Endothelial cell of umbilical vein (primary cell): ENCODE data around the gene PSMD10. TPM values are rescaled to one million over a fixed set of nuclear protein-coding genes. Genes with fewer than 3 reads are reported as not detected.

Experiments used
- BruUV-seq: library from RNA; stranded (reverse); fragments of 400-500 nt; replicated peaks from 2 replicates; lab custom pipeline; 2021; lab: Mats Ljungman, UMichigan
- CTCF ChIA-PET: fragments of 300-600, 350-600 bp; sonication (Branson Sonifier 250); formaldehyde crosslinking; loops from one replicate; lab custom pipeline; 2021; ENCODE audit warnings: antibody characterized with exemption, inconsistent platforms; lab: Charles Lee
- POLR2A ChIA-PET: fragments of 300-600, 350-600 bp; sonication (Branson Sonifier 250); formaldehyde crosslinking; loops from one replicate; lab custom pipeline; 2021; ENCODE audit warnings: antibody characterized with exemption, inconsistent platforms; lab: Charles Lee
- DNase-seq: peaks from one replicate; pipeline ENCODE4 v3.0.0-alpha.2; 2011; ENCODE audit warnings: low read depth, low spot score
- FAIRE-seq: peaks from 2 replicates; lab custom pipeline; 2011; peaks lifted over from hg19 to GRCh38; lab: Jason Lieb, UNC
- H2AFZ ChIP-seq: 2 replicates; pipeline ENCODE4 v1.6.0; 2012; ENCODE audit warnings: low read depth, low read length, control low read depth, inconsistent platforms
- H3K27ac ChIP-seq: 2 replicates; pipeline ENCODE4 v1.5.1; 2011; ENCODE audit warnings: low read depth, mild to moderate bottlenecking, control low read depth, low read length, moderate library complexity; ENCODE audit not compliant: insufficient read depth
- H3K27me3 ChIP-seq, 2 experiments: 2 replicates each; pipeline versions ENCODE4 v1.6.0 to v1.6.1; 2011; ENCODE audit warnings: low read length in 2 of 2, mixed read lengths in 1 of 2; ENCODE audit not compliant: control insufficient read depth in 2 of 2, insufficient read depth in 2 of 2
- H3K36me3 ChIP-seq, 2 experiments: 2 replicates in 1 of 2; 3 replicates in 1 of 2; pipeline ENCODE4 v1.5.1; 2011; ENCODE audit warnings: low read length in 2 of 2, mild to moderate bottlenecking in 1 of 2, moderate library complexity in 1 of 2; ENCODE audit not compliant: control insufficient read depth in 2 of 2, insufficient read depth in 2 of 2; ENCODE audit errors: extremely low read depth in 1 of 2
- H3K4me1 ChIP-seq: 3 replicates; pipeline ENCODE4 v1.5.1; 2011; ENCODE audit warnings: mild to moderate bottlenecking, low read length; ENCODE audit not compliant: control insufficient read depth, insufficient read depth; ENCODE audit errors: extremely low read depth
- H3K4me2 ChIP-seq: 2 replicates; pipeline ENCODE4 v1.6.1; 2011; ENCODE audit warnings: low read length, control low read depth, mixed read lengths; ENCODE audit not compliant: insufficient read depth
- H3K4me3 ChIP-seq, 3 experiments: fragments of 200-600 bp in 1 of 3; sonication (generic), shearing (Covaris generic) in 1 of 3; replicated peaks in 1 of 3; 2 replicates each; pipeline ENCODE4 v1.5.1; 2011 to 2016; ENCODE audit warnings: control low read depth in 3 of 3, low read length in 3 of 3, mild to moderate bottlenecking in 2 of 3, inconsistent platforms in 1 of 3, low read depth in 1 of 3, moderate library complexity in 1 of 3; ENCODE audit not compliant: insufficient read depth in 1 of 3
- H3K79me2 ChIP-seq: 2 replicates; pipeline ENCODE4 v1.6.0; 2012; ENCODE audit warnings: low read length, inconsistent platforms; ENCODE audit not compliant: control insufficient read depth, insufficient read depth
- H3K9ac ChIP-seq: replicated peaks from 2 replicates; pipeline ENCODE3; 2011; ENCODE audit warnings: low read length, control low read depth; ENCODE audit not compliant: insufficient read depth; ENCODE audit errors: extremely low read depth
- H3K9me1 ChIP-seq: replicated peaks from 3 replicates; pipeline ENCODE4 v1.6.0; 2011; ENCODE audit warnings: mild to moderate bottlenecking, low read length; ENCODE audit not compliant: control insufficient read depth, insufficient read depth; ENCODE audit errors: extremely low read depth
- H3K9me3 ChIP-seq: replicated peaks from 2 replicates; pipeline ENCODE4 v1.5.1; 2012; ENCODE audit warnings: low read length, inconsistent platforms; ENCODE audit not compliant: control insufficient read depth, insufficient read depth
- H4K20me1 ChIP-seq: replicated peaks from 2 replicates; pipeline ENCODE3; 2011; ENCODE audit warnings: mild to moderate bottlenecking, low read length; ENCODE audit not compliant: control insufficient read depth, insufficient read depth; ENCODE audit errors: extremely low read depth
- CTCF ChIP-seq, 2 donors: IDR thresholded peaks; 1 replicate in 1 of 2; 2 replicates in 1 of 2; pipeline ENCODE4 v1.5.1; 2011; ENCODE audit warnings: low read length in 2 of 2, mild to moderate bottlenecking in 2 of 2, moderate library complexity in 2 of 2, control low read depth in 1 of 2, inconsistent platforms in 1 of 2, low read depth in 1 of 2; ENCODE audit not compliant: insufficient read depth in 1 of 2; ENCODE audit errors: extremely low read depth in 1 of 2
- EZH2 ChIP-seq: IDR thresholded peaks from 2 replicates; pipeline ENCODE4 v1.6.1; 2012; ENCODE audit warnings: borderline replicate concordance, low read depth, mild to moderate bottlenecking, moderate library complexity, low read length, inconsistent platforms; ENCODE audit not compliant: severe bottlenecking
- FOS ChIP-seq: IDR thresholded peaks from 2 replicates; pipeline ENCODE4 v1.6.1; 2011; ENCODE audit warnings: mild to moderate bottlenecking, low read length, moderate library complexity, borderline replicate concordance; ENCODE audit not compliant: insufficient read depth
- GATA2 ChIP-seq: IDR thresholded peaks from 2 replicates; pipeline ENCODE4 v1.7.0; 2011; ENCODE audit warnings: low read depth, mild to moderate bottlenecking, moderate library complexity, mixed read lengths, low read length; ENCODE audit not compliant: insufficient read length, insufficient read depth
- JUN ChIP-seq: IDR thresholded peaks from 2 replicates; pipeline ENCODE4 v1.6.1; 2011; ENCODE audit warnings: borderline replicate concordance, low read depth; ENCODE audit not compliant: insufficient read length, insufficient read depth
- MAX ChIP-seq: IDR thresholded peaks from 2 replicates; pipeline ENCODE4 v1.6.1; 2011; ENCODE audit not compliant: insufficient read depth, insufficient read length
- MYC ChIP-seq: IDR thresholded peaks from one replicate; pipeline ENCODE4 v1.6.1; 2011; ENCODE audit warnings: mild to moderate bottlenecking, low read depth, low read length
- POLR2A ChIP-seq: IDR thresholded peaks from 2 replicates; pipeline ENCODE4 v1.6.1; 2012; ENCODE audit warnings: low read depth, mild to moderate bottlenecking, control low read depth, low read length
- POLR2AphosphoS5 ChIP-seq: IDR thresholded peaks from 2 replicates; pipeline ENCODE4 v1.6.1; 2012; ENCODE audit warnings: low read depth, mild to moderate bottlenecking, control low read depth, low read length, moderate library complexity; ENCODE audit not compliant: insufficient read depth
- dilution Hi-C: fragments of 300-500 bp; cut with MboI; formaldehyde crosslinking; loops from one replicate; pipeline ENCODE4 v1.15.0; 2019; ENCODE audit warnings: low sequenced_read_pairs; ENCODE audit not compliant: extremely low pct_ligation_motif_present
- intact Hi-C: fragments of 100-400 bp; cut with micrococcal nuclease; formaldehyde crosslinking; loops from one replicate; pipeline ENCODE4 v1.10.0; 2022
- polyA plus RNA-seq, 4 experiments: library from polyadenylated mRNA; depleted of rRNA in 3 of 4; stranded (reverse) in 3 of 4; unstranded in 1 of 4; fragments of >200 nt; gene quantifications; 2 replicates each; pipeline versions ENCODE4 v1.2.1 to v1.2.3, GENCODE V29; 2011 to 2012; ENCODE audit warnings: missing spikeins in 1 of 4
- total RNA-seq: library from RNA; stranded (reverse); gene quantifications from 2 replicates; pipeline ENCODE4 v1.2.3, GENCODE V29; 2021

The PSMD10 gene
- total and polyA plus RNA-seq, 2 donors (not counting 3 experiments of a cell fraction or from before 2014, with no cell fraction given) = 82.7 to 93.8 TPM

- H3K9me3 ChIP-seq = no peaks in the 10 kb centered on the region
- H3K27me3 ChIP-seq = no peaks in the 10 kb centered on the region
- no peaks in the 10 kb centered on the region for H3K9me1 ChIP-seq
- peak overlapping the region; percentile 94 for H3K27ac ChIP-seq
- CTCF ChIA-PET = interaction anchor here (1.0 kb wide), 2 partner anchors 9 to 16 kb away, joined by 3 to 5 read pairs; partner anchors contain the start of gene VSIG1
- no peak overlapping the region for H3K4me2 ChIP-seq
- H3K79me2 ChIP-seq = no peaks in the 10 kb centered on the region
- intact Hi-C loops (loop anchor here (1.0 kb wide), 3 partner anchors 10 to 36 kb away; no protein-coding TSS in a partner anchor), dilution Hi-C loops (no loop called here)
- POLR2A ChIA-PET = no interaction called here
- H3K36me3 ChIP-seq = no peaks in the 10 kb centered on the region
- peaks cover 14% of the 10 kb centered on the region for H3K4me1 ChIP-seq
- DNase-seq (peak; percentile 88), FAIRE-seq (peak; percentile 91)
- TF ChIP-seq MYC (no peak), POLR2AphosphoS5 (peak; percentile 29), GATA2 (peak; percentile 42), MAX (no peak), POLR2A (no peak), FOS (peak; percentile 86), CTCF (IDR thresholded peaks at IDR 0.05; ENCODE audit: extremely low read depth in 1 of 2, insufficient read depth in 1 of 2, low read depth in 1 of 2, low read length in 2 of 2) (no peak), EZH2 (no peak), JUN (peak; percentile 84)
- peak overlapping the region; percentile 74 for H2AFZ ChIP-seq
- no peaks in the 10 kb centered on the region for H4K20me1 ChIP-seq
- H3K4me3 ChIP-seq = no peak overlapping the region
- no TSS peak for BruUV-seq
- peak overlapping the region; percentile 43 for H3K9ac ChIP-seq
Observed at GRCh38 chrX:108036298-108036973, 54.9 kb downstream of the PSMD10 start.
